ENCODE results near the gene ADAM23.

DNA sequence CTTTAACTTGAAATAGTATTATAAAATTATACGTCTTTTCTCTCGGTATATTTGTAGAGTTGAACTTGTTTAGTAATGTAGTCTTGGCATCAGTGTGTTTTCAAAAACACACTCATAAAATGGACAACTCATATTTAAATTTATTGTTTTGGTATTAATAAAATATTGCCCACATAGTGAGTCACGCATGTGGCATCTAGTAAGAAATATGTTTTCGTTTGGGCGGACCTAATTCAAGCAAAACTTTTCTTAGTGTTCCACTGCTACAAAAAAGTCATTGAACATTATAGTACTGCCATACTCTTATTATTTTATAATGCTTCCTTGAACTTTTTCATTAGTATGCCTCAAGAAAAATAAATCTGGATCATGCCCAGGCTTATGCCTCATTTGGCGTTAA lies 167.9 kb downstream of the ADAM23 start:
- TF ChIP-seq, protein P1, sequence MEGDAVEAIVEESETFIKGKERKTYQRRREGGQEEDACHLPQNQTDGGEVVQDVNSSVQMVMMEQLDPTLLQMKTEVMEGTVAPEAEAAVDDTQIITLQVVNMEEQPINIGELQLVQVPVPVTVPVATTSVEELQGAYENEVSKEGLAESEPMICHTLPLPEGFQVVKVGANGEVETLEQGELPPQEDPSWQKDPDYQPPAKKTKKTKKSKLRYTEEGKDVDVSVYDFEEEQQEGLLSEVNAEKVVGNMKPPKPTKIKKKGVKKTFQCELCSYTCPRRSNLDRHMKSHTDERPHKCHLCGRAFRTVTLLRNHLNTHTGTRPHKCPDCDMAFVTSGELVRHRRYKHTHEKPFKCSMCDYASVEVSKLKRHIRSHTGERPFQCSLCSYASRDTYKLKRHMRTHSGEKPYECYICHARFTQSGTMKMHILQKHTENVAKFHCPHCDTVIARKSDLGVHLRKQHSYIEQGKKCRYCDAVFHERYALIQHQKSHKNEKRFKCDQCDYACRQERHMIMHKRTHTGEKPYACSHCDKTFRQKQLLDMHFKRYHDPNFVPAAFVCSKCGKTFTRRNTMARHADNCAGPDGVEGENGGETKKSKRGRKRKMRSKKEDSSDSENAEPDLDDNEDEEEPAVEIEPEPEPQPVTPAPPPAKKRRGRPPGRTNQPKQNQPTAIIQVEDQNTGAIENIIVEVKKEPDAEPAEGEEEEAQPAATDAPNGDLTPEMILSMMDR (IDR thresholded peaks at IDR 0.05), result no peak
- TF ChIP-seq POLR2A (IDR thresholded peaks at IDR 0.05), result no peak
- TF ChIP-seq EP300 (IDR thresholded peaks at IDR 0.05), result no peak
- no peak for TF ChIP-seq POLR2AphosphoS5 (IDR thresholded peaks at IDR 0.05)
